MCF 10A (cell line): Measurements from ENCODE around the gene MRGPRG. TPM values are rescaled to one million over a fixed set of nuclear protein-coding genes. Genes with fewer than 3 reads are reported as not detected.

ENCODE experiments used
- BruUV-seq: library from RNA; stranded (reverse); fragments of 400-500 nt; replicated peaks from 2 replicates; lab custom pipeline; 2021; lab: Mats Ljungman, UMichigan
- CTCF ChIA-PET: fragments of 300-600 bp; sonication (Branson Sonifier 250); formaldehyde crosslinking; extraction: SDS; loops from one replicate; lab custom pipeline; 2021; ENCODE audit warnings: antibody characterized with exemption, inconsistent platforms; lab: Yijun Ruan, JAX
- POLR2A ChIA-PET: fragments of 300-600, 350-650 bp; sonication (Branson Sonifier 250); formaldehyde crosslinking; extraction: SDS; loops from one replicate; lab custom pipeline; 2020; ENCODE audit warnings: antibody characterized with exemption, inconsistent platforms; lab: Yijun Ruan, JAX
- DNase-seq: peaks from one replicate; pipeline ENCODE4 v3.0.0-alpha.2; 2018; ENCODE audit not compliant: unreplicated experiment
- H3K27ac Mint-ChIP-seq: one replicate; pipeline ENCODE4 v1.8.0; 2022; ENCODE audit warnings: mild to moderate bottlenecking, low read depth, mixed read lengths; ENCODE audit not compliant: unreplicated experiment
- H3K27me3 Mint-ChIP-seq: one replicate; pipeline ENCODE4 v1.8.0; 2022; ENCODE audit warnings: mixed read lengths; ENCODE audit not compliant: insufficient read depth, unreplicated experiment
- H3K36me3 Mint-ChIP-seq: one replicate; pipeline ENCODE4 v1.8.0; 2022; ENCODE audit warnings: mild to moderate bottlenecking, moderate library complexity, mixed read lengths; ENCODE audit not compliant: insufficient read depth, unreplicated experiment
- H3K4me1 Mint-ChIP-seq: one replicate; pipeline ENCODE4 v1.8.0; 2022; ENCODE audit warnings: mixed read lengths; ENCODE audit not compliant: insufficient read depth, unreplicated experiment
- H3K4me3 Mint-ChIP-seq: one replicate; pipeline ENCODE4 v1.8.0; 2022; ENCODE audit warnings: mild to moderate bottlenecking, moderate library complexity, mixed read lengths; ENCODE audit not compliant: unreplicated experiment
- H3K9me3 Mint-ChIP-seq: one replicate; pipeline ENCODE4 v1.8.0; 2022; ENCODE audit warnings: mixed read lengths; ENCODE audit not compliant: unreplicated experiment
- intact Hi-C: fragments of 100-400 bp; cut with micrococcal nuclease; formaldehyde crosslinking; loops from 2 replicates; pipeline ENCODE4 v1.14.1; 2022
- total RNA-seq: library from RNA; stranded (reverse); gene quantifications from 2 replicates; pipeline ENCODE4 v1.2.3, GENCODE V29; 2022
- TF ChIP-seq, protein P1 (sequence below): fragments of 200-600 bp; IDR thresholded peaks from one replicate; pipeline ENCODE4 v1.8.0; 2022; ENCODE audit warnings: antibody characterized with exemption, mild to moderate bottlenecking; ENCODE audit not compliant: unreplicated experiment

MRGPRG gene
- total RNA-seq, 1 experiment from 2014 or later: not detected

DNA sequence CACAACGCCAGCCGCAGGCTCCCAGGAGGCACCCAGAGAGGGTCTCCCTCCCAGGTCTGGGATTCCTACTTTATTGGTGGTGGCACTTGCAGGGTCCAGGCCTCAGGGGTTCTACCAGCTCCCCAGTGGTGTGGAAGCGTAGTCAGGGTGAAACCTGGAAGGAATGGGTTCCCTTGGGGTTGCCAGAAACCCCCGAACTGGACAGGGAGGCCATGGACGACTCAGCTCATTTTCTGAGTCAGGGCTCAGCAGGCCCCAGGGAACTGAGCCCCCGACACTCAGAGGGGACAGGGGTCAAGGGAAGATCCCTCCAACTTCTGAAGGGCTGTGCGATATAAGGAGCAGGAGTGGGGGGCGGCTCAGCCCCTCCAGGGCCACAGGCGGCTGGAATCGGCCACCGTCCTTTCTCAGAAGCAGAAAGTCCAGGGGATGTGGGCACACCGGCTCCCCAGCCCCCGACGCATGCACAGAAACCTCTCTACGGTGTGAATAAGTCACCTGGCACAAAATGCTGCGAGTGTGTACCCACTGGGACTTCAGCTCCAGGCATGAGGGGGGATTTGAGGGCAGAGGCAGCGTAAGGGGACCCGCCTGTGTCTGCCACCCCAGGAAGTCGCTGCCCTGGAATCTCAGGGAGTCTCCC lies 25.1 kb downstream of the MRGPRG start:
- CTCF ChIA-PET: interaction anchor here (0.7 to 0.9 kb wide), 2 partner anchors 23 to 67 kb away, joined by 3 to 4 read pairs; no protein-coding TSS in a partner anchor

DNA sequence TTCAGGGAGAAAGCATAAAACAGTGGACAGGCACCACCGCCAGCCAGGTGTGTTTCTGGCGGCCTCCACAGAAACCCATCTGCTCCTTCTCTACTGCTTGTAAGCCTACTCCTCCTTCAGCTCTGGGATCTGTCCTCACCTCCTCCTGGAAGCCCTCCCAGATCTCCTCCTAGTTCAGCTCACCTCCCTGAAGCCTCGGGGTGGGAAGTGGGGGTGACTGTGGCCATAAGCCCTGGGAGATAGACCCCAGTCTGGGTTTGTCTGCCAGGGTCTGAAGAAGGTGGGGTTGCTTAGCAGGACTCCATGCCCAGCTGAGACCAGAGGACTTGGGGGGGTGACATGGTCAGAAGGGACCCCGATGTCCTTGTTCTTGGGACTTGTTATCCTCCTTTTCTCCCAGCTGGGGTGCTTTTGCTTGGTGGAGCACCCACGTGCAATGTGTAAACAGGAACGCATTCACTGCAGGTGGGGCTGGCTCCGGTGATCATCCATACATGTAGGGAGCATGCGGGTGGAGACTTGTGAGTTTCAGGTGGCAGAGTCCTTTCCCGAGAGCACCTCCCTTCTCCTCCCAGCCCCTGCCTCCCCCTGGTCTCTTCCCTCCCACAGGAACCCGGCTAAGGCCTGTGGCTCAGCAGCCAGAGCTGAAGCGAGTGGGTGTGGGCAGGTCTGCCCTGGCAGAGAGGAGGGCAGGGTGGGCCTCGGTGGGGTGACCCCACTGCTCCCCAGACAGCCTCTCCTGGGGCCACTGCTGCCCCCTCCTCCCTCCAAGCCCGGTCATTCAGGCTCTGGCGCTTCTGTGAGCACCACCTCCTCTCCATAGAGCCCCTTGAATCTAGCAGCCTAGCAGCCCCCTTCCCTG lies 25.9 kb downstream of the MRGPRG start:
- CTCF ChIA-PET: interaction anchor here (1.1 kb wide), 1 partner anchor 23 kb away, joined by 3 read pairs; no protein-coding TSS in a partner anchor

More for the DNA sequence above, 25.1 kb downstream of the MRGPRG start:
- Mint-ChIP-seq H3K4me1 (no peaks in the 10 kb centered on the region), H3K27ac (no peak overlapping the region), H3K9me3 (no peaks in the 10 kb centered on the region), H3K36me3 (no peaks in the 10 kb centered on the region), H3K4me3 (no peak overlapping the region), H3K27me3 (no peaks in the 10 kb centered on the region)
- DNase-seq: no peak
- POLR2A ChIA-PET: interaction anchor here (0.5 to 1.6 kb wide), 2 partner anchors 11 to 82 kb away, joined by 4 read pairs; no protein-coding TSS in a partner anchor
- BruUV-seq: no TSS peak
- intact Hi-C loops: no loop called here
- TF ChIP-seq, protein P1, sequence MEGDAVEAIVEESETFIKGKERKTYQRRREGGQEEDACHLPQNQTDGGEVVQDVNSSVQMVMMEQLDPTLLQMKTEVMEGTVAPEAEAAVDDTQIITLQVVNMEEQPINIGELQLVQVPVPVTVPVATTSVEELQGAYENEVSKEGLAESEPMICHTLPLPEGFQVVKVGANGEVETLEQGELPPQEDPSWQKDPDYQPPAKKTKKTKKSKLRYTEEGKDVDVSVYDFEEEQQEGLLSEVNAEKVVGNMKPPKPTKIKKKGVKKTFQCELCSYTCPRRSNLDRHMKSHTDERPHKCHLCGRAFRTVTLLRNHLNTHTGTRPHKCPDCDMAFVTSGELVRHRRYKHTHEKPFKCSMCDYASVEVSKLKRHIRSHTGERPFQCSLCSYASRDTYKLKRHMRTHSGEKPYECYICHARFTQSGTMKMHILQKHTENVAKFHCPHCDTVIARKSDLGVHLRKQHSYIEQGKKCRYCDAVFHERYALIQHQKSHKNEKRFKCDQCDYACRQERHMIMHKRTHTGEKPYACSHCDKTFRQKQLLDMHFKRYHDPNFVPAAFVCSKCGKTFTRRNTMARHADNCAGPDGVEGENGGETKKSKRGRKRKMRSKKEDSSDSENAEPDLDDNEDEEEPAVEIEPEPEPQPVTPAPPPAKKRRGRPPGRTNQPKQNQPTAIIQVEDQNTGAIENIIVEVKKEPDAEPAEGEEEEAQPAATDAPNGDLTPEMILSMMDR: no peak

DNA sequence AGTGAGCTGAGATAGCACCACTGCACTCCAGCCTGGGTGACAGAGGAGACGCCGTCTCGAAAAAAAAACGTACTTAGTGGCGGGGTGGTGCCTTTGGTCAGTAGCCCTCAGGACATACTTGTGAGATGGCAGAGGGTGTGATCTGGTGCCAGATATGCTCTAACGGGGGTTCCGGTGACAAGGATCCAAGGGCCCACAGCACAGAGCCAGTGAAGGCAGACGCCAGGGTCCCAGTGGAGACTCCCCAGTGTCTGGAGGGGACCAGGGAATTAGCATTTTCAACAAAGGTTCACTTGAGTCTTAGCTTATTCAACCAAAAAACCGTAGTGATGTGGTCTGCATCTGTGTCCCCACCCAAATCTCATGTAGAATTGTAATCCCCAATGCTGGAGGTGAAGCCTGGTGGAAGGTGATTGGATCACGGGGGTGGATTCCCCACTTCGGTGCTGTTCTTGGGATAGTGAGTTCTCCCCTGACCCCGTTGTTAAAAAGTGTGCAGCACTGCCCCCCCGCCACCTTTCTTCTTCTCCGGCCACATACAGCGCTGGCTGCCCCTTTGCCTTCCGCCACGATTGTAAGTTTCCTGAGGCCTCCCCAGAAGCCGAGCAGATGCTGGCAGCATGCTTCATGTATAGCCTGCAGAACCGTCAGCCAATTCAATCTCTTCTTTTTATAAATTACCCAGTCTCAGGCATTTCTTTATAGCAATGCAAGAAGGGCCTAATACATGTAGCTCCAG lies 26.9 kb downstream of the MRGPRG start:
- no peak for DNase-seq
- H3K4me3 Mint-ChIP-seq: no peak overlapping the region
- TF ChIP-seq, protein P1: no peak
- ChIA-PET CTCF (interaction anchor here (0.7 to 1.1 kb wide), 2 partner anchors 24 to 55 kb away, joined by 3 read pairs; no protein-coding TSS in a partner anchor), POLR2A (interaction anchor here (1.6 kb wide), 1 partner anchor 13 kb away, joined by 4 read pairs; no protein-coding TSS in a partner anchor)
- H3K36me3 Mint-ChIP-seq: no peaks in the 10 kb centered on the region
- no peak overlapping the region for H3K27ac Mint-ChIP-seq
- no peaks in the 10 kb centered on the region for H3K4me1 Mint-ChIP-seq
- no TSS peak for BruUV-seq
- no peaks in the 10 kb centered on the region for H3K9me3 Mint-ChIP-seq
- peaks cover 15% of the 10 kb centered on the region for H3K27me3 Mint-ChIP-seq
- intact Hi-C loops: no loop called here

More for the DNA sequence above, 25.9 kb downstream of the MRGPRG start:
- intact Hi-C loops: no loop called here
- H3K27ac Mint-ChIP-seq: no peak overlapping the region
- POLR2A ChIA-PET: interaction anchor here (0.5 to 1.6 kb wide), 2 partner anchors 12 to 81 kb away, joined by 4 read pairs; no protein-coding TSS in a partner anchor
- no peak overlapping the region for H3K4me3 Mint-ChIP-seq
- H3K9me3 Mint-ChIP-seq: no peaks in the 10 kb centered on the region
- DNase-seq: no peak
- H3K4me1 Mint-ChIP-seq: no peaks in the 10 kb centered on the region
- TF ChIP-seq, protein P1: no peak
- peaks cover 5% of the 10 kb centered on the region for H3K27me3 Mint-ChIP-seq
- no peaks in the 10 kb centered on the region for H3K36me3 Mint-ChIP-seq
- BruUV-seq: no TSS peak
